ENCODE measurements around the gene OR2B2.

GRCh38 chr6:27892649-27893058, 19.5 kb downstream of the OR2B2 start:
- TF ChIP-seq EZH2 (IDR thresholded peaks at IDR 0.05; ENCODE audit: borderline replicate concordance): no peak
- TF ChIP-seq, protein P1, sequence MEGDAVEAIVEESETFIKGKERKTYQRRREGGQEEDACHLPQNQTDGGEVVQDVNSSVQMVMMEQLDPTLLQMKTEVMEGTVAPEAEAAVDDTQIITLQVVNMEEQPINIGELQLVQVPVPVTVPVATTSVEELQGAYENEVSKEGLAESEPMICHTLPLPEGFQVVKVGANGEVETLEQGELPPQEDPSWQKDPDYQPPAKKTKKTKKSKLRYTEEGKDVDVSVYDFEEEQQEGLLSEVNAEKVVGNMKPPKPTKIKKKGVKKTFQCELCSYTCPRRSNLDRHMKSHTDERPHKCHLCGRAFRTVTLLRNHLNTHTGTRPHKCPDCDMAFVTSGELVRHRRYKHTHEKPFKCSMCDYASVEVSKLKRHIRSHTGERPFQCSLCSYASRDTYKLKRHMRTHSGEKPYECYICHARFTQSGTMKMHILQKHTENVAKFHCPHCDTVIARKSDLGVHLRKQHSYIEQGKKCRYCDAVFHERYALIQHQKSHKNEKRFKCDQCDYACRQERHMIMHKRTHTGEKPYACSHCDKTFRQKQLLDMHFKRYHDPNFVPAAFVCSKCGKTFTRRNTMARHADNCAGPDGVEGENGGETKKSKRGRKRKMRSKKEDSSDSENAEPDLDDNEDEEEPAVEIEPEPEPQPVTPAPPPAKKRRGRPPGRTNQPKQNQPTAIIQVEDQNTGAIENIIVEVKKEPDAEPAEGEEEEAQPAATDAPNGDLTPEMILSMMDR (IDR thresholded peaks at IDR 0.05; ENCODE audit: poor library complexity): no peak

All from hepatocyte (in vitro differentiated cells).